Measurements from ENCODE around the gene SYT11.

- TF ChIP-seq POLR2A (IDR thresholded peaks at IDR 0.05; ENCODE audit: low read depth, low read length) (no peak), POLR2AphosphoS5 (IDR thresholded peaks at IDR 0.05; ENCODE audit: low read depth, low read length) (no peak), TAF1 (IDR thresholded peaks at IDR 0.05; ENCODE audit: low read depth, low read length) (no peak), PAX5 (IDR thresholded peaks at IDR 0.05; ENCODE audit: insufficient read depth, low read length, severe bottlenecking) (no peak)
Measured at GRCh38 chr1:155871390-155871789, 12.0 kb downstream of the SYT11 start.
